Measurements from ENCODE around the gene LRRN4.

- no peak for TF ChIP-seq CTCF (IDR thresholded peaks at IDR 0.05)
- TF ChIP-seq EP300 (IDR thresholded peaks at IDR 0.05) = no peak
- no peak for TF ChIP-seq POLR2A (IDR thresholded peaks at IDR 0.05)
Observed at GRCh38 chr20:6060213-6060612, 6.4 kb upstream of the LRRN4 start.

All from tibial nerve (tissue), 4 donors.